Brain microvascular endothelial cell (primary cell): ENCODE data around the gene SLC8A1.

Experiments used
- DNase-seq: peaks from one replicate; pipeline ENCODE4 v3.0.0-alpha.2; 2020
- H3K27ac ChIP-seq: fragments of 250-450 bp; sonication (Bioruptor Pico); 2 replicates; pipeline ENCODE4 v1.5.1; 2020; ENCODE audit warnings: mild to moderate bottlenecking, moderate library complexity
- H3K27me3 ChIP-seq: fragments of 250-450 bp; sonication (Bioruptor Pico); replicated peaks from 2 replicates; pipeline ENCODE4 v1.5.1; 2020; ENCODE audit warnings: mild to moderate bottlenecking
- H3K36me3 ChIP-seq: fragments of 250-450 bp; sonication (Bioruptor Pico); replicated peaks from 2 replicates; pipeline ENCODE4 v1.5.1; 2020; ENCODE audit warnings: mild to moderate bottlenecking
- H3K4me3 ChIP-seq: 2 replicates; pipeline ENCODE4 v1.5.1; 2011; ENCODE audit warnings: low read depth, mild to moderate bottlenecking, control low read depth, low read length, moderate library complexity
- CTCF ChIP-seq: IDR thresholded peaks from 2 replicates; pipeline ENCODE4 v1.5.1; 2011; ENCODE audit warnings: low read depth, mild to moderate bottlenecking, moderate library complexity, low read length, control low read depth, inconsistent platforms; ENCODE audit errors: missing control alignments
- in situ Hi-C: cut with HindIII; loops from 2 replicates; pipeline ENCODE4 v1.10.0; 2017; ENCODE audit warnings: low sequenced_read_pairs, low pct_ligation_motif_present

Gene SLC8A1

GRCh38 chr2:40352041-40352702, 99.7 kb downstream of the SLC8A1 start:
- Histone ChIP-seq H3K4me3 (no peak overlapping the region), H3K27me3 (no peaks in the 10 kb centered on the region), H3K36me3 (no peaks in the 10 kb centered on the region), H3K27ac (no peak overlapping the region)
- no peak for DNase-seq
- TF ChIP-seq CTCF: no peak
- in situ Hi-C loops: no loop called here

- DNase-seq: peak; percentile 84
- H3K4me3 ChIP-seq: no peak overlapping the region
- in situ Hi-C loops: no loop called here
Observed at GRCh38 chr2:40348665-40349064, 103.2 kb downstream of the SLC8A1 start.

DNA sequence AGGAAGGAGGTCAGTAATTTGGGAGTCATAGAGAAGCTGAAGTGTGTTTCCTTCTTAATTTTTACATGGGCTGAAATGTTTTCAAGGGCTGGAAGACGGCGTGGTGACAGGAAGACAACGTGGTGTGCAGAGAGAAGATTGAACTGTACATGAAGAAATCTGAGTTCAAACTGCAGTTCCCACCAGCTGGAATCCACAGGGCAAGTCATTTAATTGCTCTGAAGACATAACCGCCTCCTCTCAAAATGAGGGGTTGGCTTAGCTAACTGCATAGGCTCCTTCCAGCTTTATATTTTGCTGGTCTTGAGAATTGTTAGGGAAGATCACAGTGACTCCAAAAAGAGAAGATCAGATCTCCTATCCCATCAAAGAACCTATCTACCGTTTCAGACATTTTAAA, 103.9 kb downstream of the SLC8A1 start:
- no peak for TF ChIP-seq CTCF
- peak overlapping the region; percentile 70 for H3K27ac ChIP-seq
- in situ Hi-C loops: no loop called here
- no peak overlapping the region for H3K4me3 ChIP-seq
- no peak for DNase-seq
- no peaks in the 10 kb centered on the region for H3K27me3 ChIP-seq
- no peaks in the 10 kb centered on the region for H3K36me3 ChIP-seq

More at GRCh38 chr2:40348665-40349064, 103.2 kb downstream of the SLC8A1 start:
- Histone ChIP-seq H3K27me3 (no peaks in the 10 kb centered on the region), H3K36me3 (no peaks in the 10 kb centered on the region), H3K27ac (peak overlapping the region; percentile 70)
- TF ChIP-seq CTCF: no peak

- in situ Hi-C loops: no loop called here
- no peak for TF ChIP-seq CTCF
- DNase-seq: no peak
- Histone ChIP-seq H3K27me3 (no peaks in the 10 kb centered on the region), H3K4me3 (no peak overlapping the region), H3K27ac (peak overlapping the region; percentile 68), H3K36me3 (no peaks in the 10 kb centered on the region)
Observed at GRCh38 chr2:40346535-40347354, 105.1 kb downstream of the SLC8A1 start.

- H3K27ac ChIP-seq: peak overlapping the region; percentile 70
- no peaks in the 10 kb centered on the region for H3K27me3 ChIP-seq
- no peak for DNase-seq
- H3K36me3 ChIP-seq: no peaks in the 10 kb centered on the region
- no peak overlapping the region for H3K4me3 ChIP-seq
- TF ChIP-seq CTCF: no peak
- in situ Hi-C loops: no loop called here
Observed at GRCh38 chr2:40344364-40344763, 107.5 kb downstream of the SLC8A1 start.
